ENCODE data around the gene DUSP22.

DUSP22 gene

GRCh38 chr6:362924-363249, 70.6 kb downstream of the DUSP22 start:
- Histone ChIP-seq H3K18ac (ENCODE audit: low read depth in 1 of 2, low read length in 2 of 2) (no peak overlapping the region), H3K27ac (ENCODE audit: low read length, poor library complexity, severe bottlenecking) (no peak overlapping the region), H3K4ac (ENCODE audit: low read depth in 1 of 2, low read length in 2 of 2) (no peak overlapping the region), H2BK5ac (ENCODE audit: low read depth, low read length, poor library complexity, severe bottlenecking) (no peak overlapping the region), H2BK15ac (ENCODE audit: low read depth, poor library complexity, severe bottlenecking) (no peak overlapping the region), H3K4me2 (ENCODE audit: low read length, poor library complexity, severe bottlenecking) (no peak overlapping the region), H3K27me3 (ENCODE audit: control insufficient read depth in 1 of 2, insufficient read depth in 1 of 2, low read length in 2 of 2) (peaks cover 0 to 36% of the 10 kb centered on the region in 2 experiments), H3K23ac (ENCODE audit: low read length in 2 of 2) (no peak overlapping the region), H4K8ac (ENCODE audit: low read length) (no peak overlapping the region), H2AFZ (ENCODE audit: low read depth, low read length) (no peak overlapping the region), H3K36me3 (ENCODE audit: control insufficient read depth in 1 of 2, insufficient read depth in 2 of 2, low read depth in 1 of 2, low read length in 2 of 2) (no peaks in the 10 kb centered on the region), H3K79me1 (replicated peaks; ENCODE audit: low read length, poor library complexity, severe bottlenecking) (no peaks in the 10 kb centered on the region), H2BK12ac (ENCODE audit: low read length in 2 of 2) (no peak overlapping the region), H3K9me3 (ENCODE audit: control insufficient read depth, low read length) (peaks cover 8% of the 10 kb centered on the region), H3K9ac (ENCODE audit: low read length) (no peak overlapping the region), H4K91ac (ENCODE audit: low read length) (no peak overlapping the region), H3K4me1 (ENCODE audit: control insufficient read depth, insufficient read depth, low read depth, low read length) (peaks cover 2% of the 10 kb centered on the region), H3K4me3 (ENCODE audit: insufficient read depth in 1 of 2, low read depth in 1 of 2, low read length in 2 of 2) (no peak overlapping the region), H2BK120ac (ENCODE audit: low read depth, low read length) (no peak overlapping the region), H3K14ac (ENCODE audit: low read length in 2 of 2) (no peak overlapping the region), H2AK5ac (ENCODE audit: low read length, severe bottlenecking) (no peak overlapping the region)
- no peak for DNase-seq
- WGBS, result 84% methylated on average over 5 of the region's 5 CpGs

- no peak overlapping the region for H2BK120ac ChIP-seq (ENCODE audit: low read depth, low read length)
- H3K79me1 ChIP-seq (replicated peaks; ENCODE audit: low read length, poor library complexity, severe bottlenecking), result no peaks in the 10 kb centered on the region
- no peak overlapping the region for H3K9ac ChIP-seq (ENCODE audit: low read length)
- H3K9me3 ChIP-seq (ENCODE audit: control insufficient read depth, low read length), result peaks cover 8% of the 10 kb centered on the region
- H3K4me1 ChIP-seq (ENCODE audit: control insufficient read depth, insufficient read depth, low read depth, low read length), result peaks cover 2% of the 10 kb centered on the region
- no peak overlapping the region for H3K18ac ChIP-seq (ENCODE audit: low read depth in 1 of 2, low read length in 2 of 2)
- H2AFZ ChIP-seq (ENCODE audit: low read depth, low read length), result no peak overlapping the region
- 87% methylated on average over 12 of the region's 12 CpGs for WGBS
- no peak overlapping the region for H3K14ac ChIP-seq (ENCODE audit: low read length in 2 of 2)
- no peak overlapping the region for H2BK5ac ChIP-seq (ENCODE audit: low read depth, low read length, poor library complexity, severe bottlenecking)
- H3K23ac ChIP-seq (ENCODE audit: low read length in 2 of 2), result no peak overlapping the region
- no peak overlapping the region for H4K8ac ChIP-seq (ENCODE audit: low read length)
- no peak overlapping the region for H4K91ac ChIP-seq (ENCODE audit: low read length)
- H2BK12ac ChIP-seq (ENCODE audit: low read length in 2 of 2), result no peak overlapping the region
- no peak overlapping the region for H2AK5ac ChIP-seq (ENCODE audit: low read length, severe bottlenecking)
- H3K4me3 ChIP-seq (ENCODE audit: insufficient read depth in 1 of 2, low read depth in 1 of 2, low read length in 2 of 2), result no peak overlapping the region
- H3K36me3 ChIP-seq (ENCODE audit: control insufficient read depth in 1 of 2, insufficient read depth in 2 of 2, low read depth in 1 of 2, low read length in 2 of 2), result no peaks in the 10 kb centered on the region
- no peak overlapping the region for H2BK15ac ChIP-seq (ENCODE audit: low read depth, poor library complexity, severe bottlenecking)
- no peak for DNase-seq
- H3K4me2 ChIP-seq (ENCODE audit: low read length, poor library complexity, severe bottlenecking), result no peak overlapping the region
- H3K4ac ChIP-seq (ENCODE audit: low read depth in 1 of 2, low read length in 2 of 2), result no peak overlapping the region
- H3K27ac ChIP-seq (ENCODE audit: low read length, poor library complexity, severe bottlenecking), result no peak overlapping the region
- peaks cover 0 to 40% of the 10 kb centered on the region in 2 experiments for H3K27me3 ChIP-seq (ENCODE audit: control insufficient read depth in 1 of 2, insufficient read depth in 1 of 2, low read length in 2 of 2)
Observed at GRCh38 chr6:363291-363690, 71.0 kb downstream of the DUSP22 start.

GRCh38 chr6:363909-364308, 71.6 kb downstream of the DUSP22 start:
- no peak overlapping the region for H2BK120ac ChIP-seq (ENCODE audit: low read depth, low read length)
- peaks cover 0 to 45% of the 10 kb centered on the region in 2 experiments for H3K27me3 ChIP-seq (ENCODE audit: control insufficient read depth in 1 of 2, insufficient read depth in 1 of 2, low read length in 2 of 2)
- H2BK12ac ChIP-seq (ENCODE audit: low read length in 2 of 2), result no peak overlapping the region
- H3K9me3 ChIP-seq (ENCODE audit: control insufficient read depth, low read length), result peaks cover 8% of the 10 kb centered on the region
- no peak overlapping the region for H2AK5ac ChIP-seq (ENCODE audit: low read length, severe bottlenecking)
- no peak overlapping the region for H2BK15ac ChIP-seq (ENCODE audit: low read depth, poor library complexity, severe bottlenecking)
- WGBS, result 84% methylated on average over 13 of the region's 13 CpGs
- H2AFZ ChIP-seq (ENCODE audit: low read depth, low read length), result no peak overlapping the region
- no peak overlapping the region for H3K4ac ChIP-seq (ENCODE audit: low read depth in 1 of 2, low read length in 2 of 2)
- H3K23ac ChIP-seq (ENCODE audit: low read length in 2 of 2), result no peak overlapping the region
- no peaks in the 10 kb centered on the region for H3K36me3 ChIP-seq (ENCODE audit: control insufficient read depth in 1 of 2, insufficient read depth in 2 of 2, low read depth in 1 of 2, low read length in 2 of 2)
- H3K18ac ChIP-seq (ENCODE audit: low read depth in 1 of 2, low read length in 2 of 2), result no peak overlapping the region
- no peak overlapping the region for H3K9ac ChIP-seq (ENCODE audit: low read length)
- no peak overlapping the region for H4K8ac ChIP-seq (ENCODE audit: low read length)
- no peak overlapping the region for H2BK5ac ChIP-seq (ENCODE audit: low read depth, low read length, poor library complexity, severe bottlenecking)
- H3K27ac ChIP-seq (ENCODE audit: low read length, poor library complexity, severe bottlenecking), result no peak overlapping the region
- H3K79me1 ChIP-seq (replicated peaks; ENCODE audit: low read length, poor library complexity, severe bottlenecking), result no peaks in the 10 kb centered on the region
- H3K4me1 ChIP-seq (ENCODE audit: control insufficient read depth, insufficient read depth, low read depth, low read length), result peaks cover 2% of the 10 kb centered on the region
- no peak overlapping the region for H4K91ac ChIP-seq (ENCODE audit: low read length)
- H3K14ac ChIP-seq (ENCODE audit: low read length in 2 of 2), result no peak overlapping the region
- H3K4me3 ChIP-seq (ENCODE audit: insufficient read depth in 1 of 2, low read depth in 1 of 2, low read length in 2 of 2), result no peak overlapping the region
- no peak for DNase-seq
- no peak overlapping the region for H3K4me2 ChIP-seq (ENCODE audit: low read length, poor library complexity, severe bottlenecking)

GRCh38 chr6:364609-365540, 72.6 kb downstream of the DUSP22 start:
- H4K8ac ChIP-seq (ENCODE audit: low read length), result no peak overlapping the region
- WGBS, result 81% methylated on average over 11 of the region's 11 CpGs
- no peak for DNase-seq
- H3K27me3 ChIP-seq (ENCODE audit: control insufficient read depth in 1 of 2, insufficient read depth in 1 of 2, low read length in 2 of 2), result peaks cover 0 to 55% of the 10 kb centered on the region in 2 experiments
- H3K18ac ChIP-seq (ENCODE audit: low read depth in 1 of 2, low read length in 2 of 2), result no peak overlapping the region
- no peaks in the 10 kb centered on the region for H3K79me1 ChIP-seq (replicated peaks; ENCODE audit: low read length, poor library complexity, severe bottlenecking)
- H3K27ac ChIP-seq (ENCODE audit: low read length, poor library complexity, severe bottlenecking), result no peak overlapping the region
- no peak overlapping the region for H2AK5ac ChIP-seq (ENCODE audit: low read length, severe bottlenecking)
- H3K4me1 ChIP-seq (ENCODE audit: control insufficient read depth, insufficient read depth, low read depth, low read length), result peaks cover 2% of the 10 kb centered on the region
- no peak overlapping the region for H4K91ac ChIP-seq (ENCODE audit: low read length)
- no peak overlapping the region for H2BK12ac ChIP-seq (ENCODE audit: low read length in 2 of 2)
- H3K4me3 ChIP-seq (ENCODE audit: insufficient read depth in 1 of 2, low read depth in 1 of 2, low read length in 2 of 2), result no peak overlapping the region
- H2BK120ac ChIP-seq (ENCODE audit: low read depth, low read length), result no peak overlapping the region
- H3K14ac ChIP-seq (ENCODE audit: low read length in 2 of 2), result no peak overlapping the region
- no peak overlapping the region for H2BK5ac ChIP-seq (ENCODE audit: low read depth, low read length, poor library complexity, severe bottlenecking)
- H3K4ac ChIP-seq (ENCODE audit: low read depth in 1 of 2, low read length in 2 of 2), result no peak overlapping the region
- no peak overlapping the region for H2BK15ac ChIP-seq (ENCODE audit: low read depth, poor library complexity, severe bottlenecking)
- H3K9me3 ChIP-seq (ENCODE audit: control insufficient read depth, low read length), result peaks cover 8% of the 10 kb centered on the region
- no peak overlapping the region for H3K23ac ChIP-seq (ENCODE audit: low read length in 2 of 2)
- H3K36me3 ChIP-seq (ENCODE audit: control insufficient read depth in 1 of 2, insufficient read depth in 2 of 2, low read depth in 1 of 2, low read length in 2 of 2), result no peaks in the 10 kb centered on the region
- H3K9ac ChIP-seq (ENCODE audit: low read length), result no peak overlapping the region
- no peak overlapping the region for H3K4me2 ChIP-seq (ENCODE audit: low read length, poor library complexity, severe bottlenecking)
- H2AFZ ChIP-seq (ENCODE audit: low read depth, low read length), result no peak overlapping the region
